ENCODE measurements around the gene DHRSX.

Gene DHRSX

DNA sequence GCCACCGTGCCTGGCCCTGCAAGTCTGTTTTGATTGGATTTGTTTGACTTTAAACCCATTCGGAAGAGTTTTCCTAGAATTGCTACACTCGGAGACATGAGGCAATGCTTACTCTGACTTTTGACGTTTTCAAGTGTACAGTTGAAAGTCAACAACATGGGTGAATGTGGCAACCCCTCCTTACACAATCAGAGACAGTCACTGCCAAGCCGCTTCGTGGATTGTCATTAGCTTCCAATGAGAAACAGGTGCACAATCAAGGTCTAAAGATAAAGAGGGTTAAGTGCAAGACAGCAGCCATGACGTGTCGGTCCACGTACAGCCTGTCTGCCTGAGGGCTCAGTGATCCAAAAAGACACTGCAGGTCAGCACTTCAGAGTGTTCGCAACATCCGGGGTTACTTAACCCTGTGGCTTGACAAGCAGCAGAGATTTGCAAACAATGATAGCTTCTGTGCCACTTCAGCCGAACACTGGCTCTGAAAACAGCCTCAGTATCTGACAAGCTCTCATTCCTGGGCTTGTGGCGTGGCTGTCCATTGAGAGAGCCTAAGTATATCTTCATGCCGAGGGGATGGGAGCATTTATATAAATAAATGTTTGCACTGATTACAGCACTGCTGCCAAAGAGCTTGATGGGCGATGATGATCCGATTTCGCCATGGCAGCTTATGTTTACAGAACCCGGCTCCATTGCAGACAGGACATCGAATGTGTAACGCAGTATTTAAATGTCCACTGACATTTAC lies 180.0 kb downstream of the DHRSX start:
- H3F3A ChIP-seq (ENCODE audit: control insufficient read depth, insufficient read depth) = 0 out of 2 replicates have a peak, but pooled peaks cover 2% of the 10 kb centered on the region
- no peak overlapping the region for H3K27ac ChIP-seq (ENCODE audit: low read depth, low read length)
- H4K20me1 ChIP-seq (ENCODE audit: control insufficient read depth, insufficient read depth, low read depth, low read length) = no peaks in the 10 kb centered on the region
- peaks cover 7% of the 10 kb centered on the region for H3K4me1 ChIP-seq (ENCODE audit: control insufficient read depth, low read length)
- peaks cover under 1% of the 10 kb centered on the region for H3K9me3 ChIP-seq (ENCODE audit: control insufficient read depth, insufficient read depth, low read length)
- TF ChIP-seq EZH2phosphoT487 (IDR thresholded peaks at IDR 0.05; ENCODE audit: borderline replicate concordance, low read length) = no peak
- TF ChIP-seq, protein P1, sequence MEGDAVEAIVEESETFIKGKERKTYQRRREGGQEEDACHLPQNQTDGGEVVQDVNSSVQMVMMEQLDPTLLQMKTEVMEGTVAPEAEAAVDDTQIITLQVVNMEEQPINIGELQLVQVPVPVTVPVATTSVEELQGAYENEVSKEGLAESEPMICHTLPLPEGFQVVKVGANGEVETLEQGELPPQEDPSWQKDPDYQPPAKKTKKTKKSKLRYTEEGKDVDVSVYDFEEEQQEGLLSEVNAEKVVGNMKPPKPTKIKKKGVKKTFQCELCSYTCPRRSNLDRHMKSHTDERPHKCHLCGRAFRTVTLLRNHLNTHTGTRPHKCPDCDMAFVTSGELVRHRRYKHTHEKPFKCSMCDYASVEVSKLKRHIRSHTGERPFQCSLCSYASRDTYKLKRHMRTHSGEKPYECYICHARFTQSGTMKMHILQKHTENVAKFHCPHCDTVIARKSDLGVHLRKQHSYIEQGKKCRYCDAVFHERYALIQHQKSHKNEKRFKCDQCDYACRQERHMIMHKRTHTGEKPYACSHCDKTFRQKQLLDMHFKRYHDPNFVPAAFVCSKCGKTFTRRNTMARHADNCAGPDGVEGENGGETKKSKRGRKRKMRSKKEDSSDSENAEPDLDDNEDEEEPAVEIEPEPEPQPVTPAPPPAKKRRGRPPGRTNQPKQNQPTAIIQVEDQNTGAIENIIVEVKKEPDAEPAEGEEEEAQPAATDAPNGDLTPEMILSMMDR (IDR thresholded peaks at IDR 0.05; ENCODE audit: low read depth, low read length, poor library complexity, severe bottlenecking) = no peak
- no peak overlapping the region for H3K4me3 ChIP-seq (ENCODE audit: low read length)
- H3K9me2 ChIP-seq (replicated peaks; ENCODE audit: control insufficient read depth, low read length) = no peaks in the 10 kb centered on the region
- H3K79me2 ChIP-seq (ENCODE audit: control insufficient read depth, low read length) = no peaks in the 10 kb centered on the region
- H3K36me3 ChIP-seq (ENCODE audit: control insufficient read depth, low read length) = no peaks in the 10 kb centered on the region
- H3K4me2 ChIP-seq (ENCODE audit: low read length) = no peak overlapping the region
- no peaks in the 10 kb centered on the region for H3K27me3 ChIP-seq (ENCODE audit: control insufficient read depth, low read length)

DNA sequence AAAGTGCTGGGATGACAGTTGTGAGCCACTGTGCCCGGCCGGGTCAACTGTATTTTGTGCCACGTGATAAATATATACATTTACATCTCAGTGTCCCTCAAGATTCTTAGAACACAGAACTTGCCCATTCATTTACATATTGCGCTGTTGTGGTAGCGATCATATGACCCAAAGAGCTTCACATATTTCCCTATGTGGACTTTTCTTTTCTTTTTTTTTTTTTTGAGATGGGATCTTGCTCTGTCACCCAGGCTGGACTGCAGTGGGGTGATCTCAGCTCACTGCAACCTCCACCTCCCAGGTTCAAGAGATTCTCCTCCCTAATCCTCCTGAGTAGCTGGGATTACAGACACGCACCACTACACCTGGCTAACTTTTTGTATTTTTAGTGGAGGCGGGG lies 180.7 kb downstream of the DHRSX start:
- no peaks in the 10 kb centered on the region for H3F3A ChIP-seq (ENCODE audit: control insufficient read depth, insufficient read depth)
- no peak overlapping the region for H3K27ac ChIP-seq (ENCODE audit: low read depth, low read length)
- peaks cover under 1% of the 10 kb centered on the region; the same call in 1 of the 2 replicates for H3K4me1 ChIP-seq (ENCODE audit: control insufficient read depth, low read length)
- TF ChIP-seq, protein P1 (IDR thresholded peaks at IDR 0.05; ENCODE audit: low read depth, low read length, poor library complexity, severe bottlenecking) = no peak
- no peak overlapping the region for H3K4me3 ChIP-seq (ENCODE audit: low read length)
- no peaks in the 10 kb centered on the region for H3K36me3 ChIP-seq (ENCODE audit: control insufficient read depth, low read length)
- no peaks in the 10 kb centered on the region for H3K79me2 ChIP-seq (ENCODE audit: control insufficient read depth, low read length)
- H3K9me3 ChIP-seq (ENCODE audit: control insufficient read depth, insufficient read depth, low read length) = peaks cover under 1% of the 10 kb centered on the region; the same call in 1 of the 2 replicates
- H4K20me1 ChIP-seq (ENCODE audit: control insufficient read depth, insufficient read depth, low read depth, low read length) = no peaks in the 10 kb centered on the region
- H3K4me2 ChIP-seq (ENCODE audit: low read length) = no peak overlapping the region
- no peaks in the 10 kb centered on the region for H3K9me2 ChIP-seq (replicated peaks; ENCODE audit: control insufficient read depth, low read length)
- no peaks in the 10 kb centered on the region for H3K27me3 ChIP-seq (ENCODE audit: control insufficient read depth, low read length)

DNA sequence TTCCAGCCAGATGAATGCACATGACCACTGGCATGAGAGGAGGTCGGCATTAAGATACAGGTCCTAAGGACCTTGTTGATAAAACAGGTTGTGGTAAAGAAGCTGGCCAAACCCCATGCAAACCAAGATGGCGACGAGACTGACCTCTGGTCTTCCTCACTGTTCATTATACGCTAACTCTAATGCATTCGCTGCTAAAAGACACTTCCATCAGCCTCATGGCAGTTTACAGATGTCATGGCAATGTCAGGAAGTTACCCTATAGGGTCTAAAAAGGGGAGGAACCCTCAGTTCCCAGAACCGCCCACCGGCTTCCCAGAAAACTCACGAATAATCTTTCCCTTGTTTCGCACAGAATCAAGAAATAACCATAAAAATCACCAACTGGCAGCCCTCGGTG lies 182.4 kb downstream of the DHRSX start:
- H3K27ac ChIP-seq (ENCODE audit: low read depth, low read length) = no peak overlapping the region
- no peaks in the 10 kb centered on the region for H4K20me1 ChIP-seq (ENCODE audit: control insufficient read depth, insufficient read depth, low read depth, low read length)
- H3K27me3 ChIP-seq (ENCODE audit: control insufficient read depth, low read length) = no peaks in the 10 kb centered on the region
- TF ChIP-seq, protein P1 (IDR thresholded peaks at IDR 0.05; ENCODE audit: low read depth, low read length, poor library complexity, severe bottlenecking) = no peak
- no peak for TF ChIP-seq EZH2phosphoT487 (IDR thresholded peaks at IDR 0.05; ENCODE audit: borderline replicate concordance, low read length)
- no peak overlapping the region for H3K4me3 ChIP-seq (ENCODE audit: low read length)
- no peaks in the 10 kb centered on the region for H3K79me2 ChIP-seq (ENCODE audit: control insufficient read depth, low read length)
- no peaks in the 10 kb centered on the region for H3K36me3 ChIP-seq (ENCODE audit: control insufficient read depth, low read length)
- no peaks in the 10 kb centered on the region for H3K9me2 ChIP-seq (replicated peaks; ENCODE audit: control insufficient read depth, low read length)
- peaks cover 3% of the 10 kb centered on the region; the same call in 1 of the 2 replicates for H3K9me3 ChIP-seq (ENCODE audit: control insufficient read depth, insufficient read depth, low read length)
- no peaks in the 10 kb centered on the region for H3F3A ChIP-seq (ENCODE audit: control insufficient read depth, insufficient read depth)
- H3K4me2 ChIP-seq (ENCODE audit: low read length) = no peak overlapping the region
- no peaks in the 10 kb centered on the region for H3K4me1 ChIP-seq (ENCODE audit: control insufficient read depth, low read length)
